Muscle of leg (tissue), 11 donors: ENCODE measurements around the gene XPO5. TPM values are rescaled to one million over a fixed set of nuclear protein-coding genes. Genes with fewer than 3 reads are reported as not detected.
"Not testable (repeated sequence)": the region's sequence is repeated elsewhere in the genome, so short reads cannot be mapped to it uniquely, and the experiment has no call there.

Experiments used
- DNase-seq: peaks from one replicate; pipeline ENCODE4 v3.0.0; 2013
- H3K27ac ChIP-seq: one replicate; pipeline ENCODE4 v1.5.1; 2013; ENCODE audit warnings: mild to moderate bottlenecking, low read length, control low read depth
- H3K27me3 ChIP-seq: one replicate; pipeline ENCODE4 v1.6.1; 2013; ENCODE audit warnings: low read length; ENCODE audit not compliant: control insufficient read depth, insufficient read depth
- H3K36me3 ChIP-seq: one replicate; pipeline ENCODE4 v1.6.1; 2013; ENCODE audit warnings: low read length; ENCODE audit not compliant: control insufficient read depth, insufficient read depth
- H3K4me1 ChIP-seq: one replicate; pipeline ENCODE4 v1.6.1; 2013; ENCODE audit warnings: low read length; ENCODE audit not compliant: control insufficient read depth, insufficient read depth
- H3K4me3 ChIP-seq: one replicate; pipeline ENCODE4 v1.5.1; 2013; ENCODE audit warnings: low read length, control low read depth
- H3K9me3 ChIP-seq: replicated peaks from 2 replicates; pipeline ENCODE4 v1.6.1; 2013; ENCODE audit warnings: low read depth, low read length; ENCODE audit not compliant: control insufficient read depth
- WGBS: methylation state at CpG from one replicate; pipeline ENCODE4 v1.1.5; 2013; ENCODE audit warnings: missing lambda C conversion rate; ENCODE audit not compliant: insufficient coverage; 5-methylcytosine and 5-hydroxymethylcytosine counted together
- polyA plus RNA-seq, 8 donors: library from polyadenylated mRNA; unstranded; fragments of 120-200 nt; gene quantifications; one replicate each; pipeline versions ENCODE4 v1.2.1 to v1.2.3, GENCODE V29; 2013; ENCODE audit warnings: inconsistent platforms in 1 of 8, low replicate concordance in 1 of 8; ENCODE audit not compliant: insufficient read length in 8 of 8, insufficient read depth in 1 of 8
- total RNA-seq: library from RNA; stranded (reverse); fragments of 120-200 nt; gene quantifications from one replicate; pipeline ENCODE4 v1.2.4, GENCODE V29; 2013

The XPO5 gene
- total and polyA plus RNA-seq, 9 donors = 17.2 to 38.2 (median 24.3) TPM

- H3K27me3 ChIP-seq = no peaks in the 10 kb centered on the region
- no peak overlapping the region for H3K27ac ChIP-seq
- no peak overlapping the region for H3K4me3 ChIP-seq
- peaks cover 12% of the 10 kb centered on the region for H3K36me3 ChIP-seq
- WGBS = no CpG with 5 or more reads among the region's 1 CpG
- DNase-seq = no peak
- H3K4me1 ChIP-seq = no peaks in the 10 kb centered on the region
- no peaks in the 10 kb centered on the region for H3K9me3 ChIP-seq
These were observed 18.1 kb upstream of the XPO5 start for GRCh38 chr6:43593938-43594337.

- WGBS = no CpG with 5 or more reads among the region's 1 CpG
- DNase-seq, H3K4me3 ChIP-seq, H3K27ac ChIP-seq, H3K9me3 ChIP-seq, H3K27me3 ChIP-seq, H3K4me1 ChIP-seq: not testable (repeated sequence)
- peaks cover 37% of the 10 kb centered on the region for H3K36me3 ChIP-seq
These were observed 13.7 kb upstream of the XPO5 start for GRCh38 chr6:43589564-43589963.

GRCh38 chr6:43588194-43588593 is 12.4 kb upstream of the XPO5 start:
- no peak for DNase-seq
- 97% methylated on average over 3 of the region's 5 CpGs for WGBS
- peaks cover 45% of the 10 kb centered on the region for H3K36me3 ChIP-seq
- no peak overlapping the region for H3K27ac ChIP-seq
- H3K9me3 ChIP-seq = no peaks in the 10 kb centered on the region
- H3K4me3 ChIP-seq = no peak overlapping the region
- H3K27me3 ChIP-seq = no peaks in the 10 kb centered on the region
- no peaks in the 10 kb centered on the region for H3K4me1 ChIP-seq

- H3K36me3 ChIP-seq = peaks cover 49% of the 10 kb centered on the region
- H3K4me3 ChIP-seq = no peak overlapping the region
- no peaks in the 10 kb centered on the region for H3K9me3 ChIP-seq
- DNase-seq = no peak
- WGBS = 100% methylated on average over 1 of the region's 7 CpGs
- no peaks in the 10 kb centered on the region for H3K27me3 ChIP-seq
- H3K27ac ChIP-seq = no peak overlapping the region
- H3K4me1 ChIP-seq = no peaks in the 10 kb centered on the region
These were observed 9.2 kb upstream of the XPO5 start for GRCh38 chr6:43584892-43585570.

GRCh38 chr6:43582911-43583310 is 7.1 kb upstream of the XPO5 start:
- no CpG with 5 or more reads among the region's 5 CpGs for WGBS
- DNase-seq = no peak
- no peak overlapping the region for H3K27ac ChIP-seq
- no peak overlapping the region for H3K4me3 ChIP-seq
- H3K27me3 ChIP-seq = no peaks in the 10 kb centered on the region
- H3K9me3 ChIP-seq = no peaks in the 10 kb centered on the region
- H3K4me1 ChIP-seq = no peaks in the 10 kb centered on the region
- peaks cover 41% of the 10 kb centered on the region for H3K36me3 ChIP-seq

GRCh38 chr6:43579171-43579570 is 3.3 kb upstream of the XPO5 start:
- no CpG with 5 or more reads among the region's 2 CpGs for WGBS
- H3K27me3 ChIP-seq = no peaks in the 10 kb centered on the region
- H3K36me3 ChIP-seq = peaks cover 8% of the 10 kb centered on the region
- no peak for DNase-seq
- H3K27ac ChIP-seq = no peak overlapping the region
- H3K4me3 ChIP-seq = no peak overlapping the region
- peaks cover 9% of the 10 kb centered on the region for H3K4me1 ChIP-seq
- no peaks in the 10 kb centered on the region for H3K9me3 ChIP-seq

- Histone ChIP-seq H3K4me3 (no peak overlapping the region), H3K9me3 (no peaks in the 10 kb centered on the region), H3K4me1 (peaks cover 9% of the 10 kb centered on the region), H3K27me3 (no peaks in the 10 kb centered on the region), H3K36me3 (peaks cover 5% of the 10 kb centered on the region), H3K27ac (no peak overlapping the region)
- DNase-seq = no peak
- WGBS = 71% methylated on average over 1 of the region's 3 CpGs
These were observed 2.9 kb upstream of the XPO5 start for GRCh38 chr6:43578748-43579147.

GRCh38 chr6:43575105-43575771 is 600 bp downstream of the XPO5 start:
- under 1% methylated on average over 31 of the region's 38 CpGs for WGBS
- DNase-seq = no peak
- Histone ChIP-seq H3K4me3 (peak overlapping the region; percentile 98), H3K27me3 (no peaks in the 10 kb centered on the region), H3K9me3 (no peaks in the 10 kb centered on the region), H3K27ac (peak overlapping the region; percentile 85), H3K36me3 (peaks cover 22% of the 10 kb centered on the region), H3K4me1 (peaks cover 9% of the 10 kb centered on the region)

GRCh38 chr6:43572015-43572414 is 3.8 kb downstream of the XPO5 start:
- Histone ChIP-seq H3K36me3 (peaks cover 47% of the 10 kb centered on the region), H3K9me3 (no peaks in the 10 kb centered on the region), H3K27ac (no peak overlapping the region), H3K27me3 (no peaks in the 10 kb centered on the region), H3K4me1 (peaks cover 9% of the 10 kb centered on the region), H3K4me3 (no peak overlapping the region)
- WGBS = 100% methylated on average over 1 of the region's 4 CpGs
- no peak for DNase-seq

- Histone ChIP-seq H3K9me3 (no peaks in the 10 kb centered on the region), H3K4me1 (peaks cover 3% of the 10 kb centered on the region), H3K27me3 (no peaks in the 10 kb centered on the region), H3K4me3 (no peak overlapping the region), H3K27ac (no peak overlapping the region), H3K36me3 (peaks cover 54% of the 10 kb centered on the region)
- WGBS = no CpG with 5 or more reads among the region's 5 CpGs
- DNase-seq = no peak
These were observed 4.9 kb downstream of the XPO5 start for GRCh38 chr6:43570876-43571441.
